PC-3 (cell line): Measurements from ENCODE around the gene YWHAQ.

Source experiments
- CTCF ChIP-seq: fragments of 300-600 bp; sonication (generic); conservative IDR thresholded peaks from 2 replicates; pipeline ENCODE4 v1.5.1; 2017; ENCODE audit warnings: antibody characterized with exemption, low read depth, mild to moderate bottlenecking, low read length
- EZH2 ChIP-seq: fragments of 300-600 bp; sonication (generic); IDR thresholded peaks from one replicate; pipeline ENCODE4 v1.6.1; 2017; ENCODE audit warnings: antibody characterized with exemption, mild to moderate bottlenecking, low read length; ENCODE audit not compliant: unreplicated experiment
- EZH2phosphoT487 ChIP-seq: fragments of 300-600 bp; sonication (generic); IDR thresholded peaks from 2 replicates; pipeline ENCODE4 v1.6.1; 2018; ENCODE audit warnings: mild to moderate bottlenecking, antibody characterized with exemption, low read length, borderline replicate concordance

- TF ChIP-seq CTCF (no peak), EZH2phosphoT487 (no peak), EZH2 (no peak)
Measured at GRCh38 chr2:9552219-9553178, 78.3 kb downstream of the YWHAQ start.
